Retina (tissue), 1 donor: Measurements from ENCODE around the gene OPCML.
A peak's percentile ranks its signal among the peaks of the same experiment; 100 is the strongest.

Experiments
- DNase-seq: peaks from one replicate; pipeline ENCODE4 v3.0.0-alpha.2; 2016

OPCML gene

DNA sequence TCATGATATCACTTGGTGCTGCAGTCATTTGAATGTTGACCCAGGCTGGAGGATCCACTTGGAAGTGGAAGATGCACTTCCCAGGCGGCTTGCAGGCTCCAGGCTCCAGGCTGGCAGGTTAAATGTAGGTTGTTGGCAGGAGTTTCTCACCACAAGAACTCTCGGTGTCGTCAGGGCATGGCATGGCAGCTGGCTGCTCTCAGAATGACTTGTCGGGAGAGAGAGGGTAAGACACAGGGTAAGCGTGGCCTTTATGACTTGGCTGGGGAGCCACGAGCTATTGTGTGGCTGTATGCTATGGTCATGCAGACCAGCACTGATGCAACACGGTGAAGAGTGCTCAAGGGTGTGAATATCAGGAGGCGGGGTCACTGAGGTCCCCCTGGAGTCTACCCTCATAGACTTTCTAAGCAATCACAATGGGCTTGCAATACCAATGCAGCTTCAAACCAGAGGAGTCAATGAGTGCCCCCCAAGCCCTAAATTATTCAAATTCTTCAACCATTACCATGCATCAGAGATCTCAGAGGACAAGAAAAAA is 1027.7 kb downstream of the OPCML start:
- no peak for DNase-seq

DNA sequence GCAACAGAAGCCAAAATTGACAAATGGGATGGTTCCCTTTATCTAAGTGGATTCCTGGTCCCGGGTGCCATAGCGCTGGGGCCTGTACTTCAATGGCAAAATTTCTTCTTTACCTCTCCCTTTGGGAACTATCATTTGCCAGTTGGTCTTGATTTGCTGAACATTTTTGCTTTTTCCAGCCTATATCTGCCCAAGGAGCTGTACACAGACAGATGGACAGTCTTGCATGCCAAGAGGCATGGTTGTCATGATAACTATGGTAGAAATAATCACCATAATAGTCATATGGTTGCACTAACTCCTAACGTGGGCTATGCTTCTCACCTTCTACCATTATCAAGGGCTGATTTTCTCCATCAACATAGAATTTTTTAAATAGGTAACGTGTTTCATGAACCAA is 1030.9 kb downstream of the OPCML start:
- no peak for DNase-seq

DNA sequence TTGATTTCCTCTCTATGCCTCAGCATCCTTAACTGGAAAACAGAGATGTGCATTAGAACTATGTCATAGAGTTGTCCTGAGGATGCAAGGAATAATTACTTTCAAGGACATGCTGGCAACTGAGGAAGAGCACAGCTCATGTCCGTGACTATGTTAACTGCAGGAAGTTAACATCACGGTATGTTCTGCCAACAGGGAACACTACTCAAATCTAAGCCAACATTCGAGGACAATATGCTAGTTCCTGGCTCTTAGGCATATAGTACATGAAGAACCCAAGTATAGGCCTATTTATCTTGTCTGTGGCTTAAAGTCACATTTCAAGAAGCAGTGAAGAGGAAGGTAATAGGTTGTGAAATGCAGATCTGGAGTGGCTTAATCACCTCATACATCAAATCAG is 1032.6 kb downstream of the OPCML start:
- no peak for DNase-seq

DNA sequence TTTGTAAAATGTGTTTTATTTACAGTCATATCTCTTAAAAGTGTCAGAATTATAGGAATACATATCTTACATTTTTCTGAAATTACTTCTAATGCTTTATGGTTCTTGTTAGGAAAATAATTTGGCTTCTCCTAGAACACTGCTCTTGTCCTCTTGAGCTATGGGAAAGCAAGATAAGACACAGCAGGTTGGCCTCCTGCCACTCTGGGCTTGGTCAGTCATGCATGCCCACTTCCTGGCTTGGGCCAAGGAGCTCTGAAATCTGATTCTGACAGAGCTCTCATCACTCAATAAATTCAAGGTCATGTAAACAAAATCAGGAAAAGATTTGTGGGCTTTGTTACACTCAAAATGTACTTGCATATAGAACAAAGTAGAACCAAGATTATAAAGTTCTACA is 1036.0 kb downstream of the OPCML start:
- no peak for DNase-seq

DNA sequence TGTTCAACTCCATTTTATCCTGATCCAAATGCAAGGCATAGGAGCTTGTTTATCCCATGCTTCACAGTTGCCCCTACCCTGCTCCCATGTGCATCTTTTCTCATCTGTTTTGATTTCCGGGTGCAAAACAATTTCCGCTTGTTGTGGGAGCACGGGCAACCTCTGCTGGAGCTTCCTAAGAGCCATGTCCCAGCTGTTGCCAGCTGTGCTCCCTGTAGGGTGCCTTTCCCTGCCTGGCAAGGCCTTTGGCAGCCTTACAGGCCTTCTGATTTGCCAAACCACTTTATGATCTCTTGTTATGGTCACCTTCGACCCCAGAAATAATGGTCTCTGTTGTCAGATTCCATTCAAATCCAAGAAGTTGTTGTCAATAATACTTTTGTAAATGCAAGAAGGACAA is 1038.5 kb downstream of the OPCML start:
- DNase-seq: no peak

DNA sequence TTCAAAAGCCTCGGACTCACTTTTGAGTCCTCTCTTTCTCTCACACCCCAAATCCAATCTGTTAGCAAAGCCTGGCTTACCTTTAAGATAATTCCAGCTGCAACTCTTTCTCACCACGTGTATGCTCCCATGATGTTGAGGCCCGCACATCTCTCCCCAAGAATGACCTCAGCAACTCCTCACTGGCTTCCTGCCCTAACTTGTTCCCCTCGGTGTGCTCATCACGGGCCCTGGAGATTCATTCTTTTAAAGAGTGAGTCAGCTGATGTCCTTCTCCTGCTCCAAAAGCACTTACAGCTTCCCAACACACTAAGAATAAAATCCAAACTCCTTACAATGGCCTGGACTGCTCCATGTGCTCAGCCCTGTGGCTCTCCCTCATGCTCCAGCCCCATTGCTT is 1041.3 kb downstream of the OPCML start:
- DNase-seq: no peak

DNA sequence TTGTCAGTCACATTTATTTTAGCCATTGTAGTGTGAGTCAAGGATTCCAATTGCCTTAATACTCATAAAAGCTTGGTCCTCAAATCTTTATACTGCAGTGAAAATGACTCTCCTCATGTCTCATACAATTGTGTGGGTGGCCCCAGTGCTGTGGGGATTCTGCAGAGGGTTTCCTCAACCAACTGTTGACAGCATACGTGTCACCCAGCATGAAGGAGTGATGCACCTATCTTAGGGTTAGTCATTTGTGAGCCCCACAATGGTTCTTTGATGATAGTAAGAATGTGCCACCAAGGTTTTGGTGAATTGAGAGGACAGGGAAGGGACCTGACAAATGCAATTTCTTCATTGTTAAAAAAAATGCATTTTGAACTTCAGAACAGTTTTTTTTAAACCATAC is 1046.2 kb downstream of the OPCML start:
- no peak for DNase-seq

DNA sequence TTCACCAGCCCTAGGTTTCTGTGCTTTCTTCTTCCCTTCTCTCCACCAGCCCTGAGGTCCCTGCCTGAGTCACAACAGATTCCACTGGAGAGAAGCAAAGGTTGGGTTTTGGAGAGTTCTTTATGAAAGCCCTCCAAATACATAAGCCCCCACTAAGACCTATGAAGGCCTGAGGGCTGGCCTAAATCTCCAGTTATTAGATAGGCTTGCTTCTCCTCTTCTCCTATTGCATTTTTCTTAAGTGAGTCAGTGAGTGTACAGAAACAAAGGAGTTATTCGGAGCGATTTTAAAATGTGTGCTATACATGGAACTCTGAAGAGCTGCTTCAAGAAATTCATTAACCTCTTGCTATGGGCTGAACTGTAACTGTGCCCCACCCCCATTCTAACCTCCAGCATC is 1057.3 kb downstream of the OPCML start:
- no peak for DNase-seq

DNA sequence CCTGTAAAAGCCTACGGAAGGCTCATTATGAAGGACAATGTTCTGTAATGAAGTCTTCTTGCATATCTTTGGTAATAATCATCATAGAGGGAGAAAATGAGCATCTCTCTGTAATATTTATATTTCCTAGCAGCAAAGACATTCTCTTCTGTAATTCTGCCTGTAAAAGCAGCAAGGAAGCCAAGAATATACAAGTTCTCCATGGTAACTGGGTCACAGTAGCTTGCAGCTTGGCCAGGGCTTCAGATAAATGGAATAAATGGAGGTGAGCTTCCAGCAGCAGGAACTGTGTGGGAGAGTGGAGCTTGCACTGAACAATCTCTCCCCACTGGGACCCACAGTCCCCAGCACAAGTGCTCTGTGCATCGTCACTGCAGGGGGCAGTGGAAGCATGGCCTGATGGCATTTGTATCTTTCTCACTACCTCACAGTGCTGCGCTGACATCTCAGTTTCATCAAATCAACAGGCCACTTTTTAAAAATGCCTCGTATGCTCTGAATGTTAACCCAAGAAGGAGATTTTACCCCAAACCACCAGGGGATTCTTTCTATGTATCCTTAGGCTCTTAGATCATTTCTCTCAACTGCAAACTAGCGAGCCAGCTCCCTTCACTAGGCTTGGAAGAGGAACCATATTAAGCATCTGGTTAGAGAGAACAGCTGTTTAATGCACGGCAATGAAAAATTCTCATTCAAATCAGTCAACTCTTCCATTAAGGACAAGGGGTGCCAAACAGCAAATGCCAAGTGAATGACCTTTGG is 1059.7 kb downstream of the OPCML start:
- DNase-seq: peak; percentile 65

DNA sequence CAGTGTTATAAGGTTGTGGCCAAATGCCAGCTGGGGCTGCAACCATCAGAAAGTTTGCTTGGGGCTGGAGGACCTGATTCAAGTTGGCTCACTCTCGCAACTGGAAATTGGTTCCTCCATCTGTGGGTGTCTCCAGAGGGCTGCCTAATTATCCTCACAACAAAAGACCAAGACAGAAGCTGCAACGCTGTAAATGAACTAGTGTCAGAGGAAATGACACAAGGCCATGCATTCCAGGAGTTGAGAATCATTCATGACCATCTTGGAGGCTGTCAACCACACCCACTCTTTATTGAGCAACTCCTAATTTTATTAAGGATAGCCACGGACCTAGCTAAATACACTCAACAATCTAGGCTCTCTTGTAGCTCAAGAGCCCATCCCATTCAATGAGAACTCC is 1060.8 kb downstream of the OPCML start:
- DNase-seq: no peak

DNA sequence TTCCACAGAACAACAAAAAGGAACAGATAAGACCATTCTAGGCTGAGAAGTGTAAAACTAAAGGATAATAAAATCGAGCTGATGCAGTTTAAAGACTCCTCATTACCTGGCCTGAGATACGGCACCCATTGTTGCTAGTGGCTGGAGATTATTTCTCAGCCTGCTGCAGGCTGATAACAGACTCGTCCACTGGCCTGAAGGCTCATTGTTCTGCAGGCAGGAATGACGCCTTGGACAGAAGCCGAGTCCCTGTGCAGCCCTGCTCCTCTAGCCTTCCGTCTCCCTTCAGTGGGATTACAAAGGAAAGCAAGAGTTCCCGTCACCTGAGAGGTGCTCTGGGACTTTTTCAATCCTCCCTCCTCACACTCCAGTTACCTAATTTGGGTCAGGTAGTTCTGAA is 1065.3 kb downstream of the OPCML start:
- DNase-seq: no peak

DNA sequence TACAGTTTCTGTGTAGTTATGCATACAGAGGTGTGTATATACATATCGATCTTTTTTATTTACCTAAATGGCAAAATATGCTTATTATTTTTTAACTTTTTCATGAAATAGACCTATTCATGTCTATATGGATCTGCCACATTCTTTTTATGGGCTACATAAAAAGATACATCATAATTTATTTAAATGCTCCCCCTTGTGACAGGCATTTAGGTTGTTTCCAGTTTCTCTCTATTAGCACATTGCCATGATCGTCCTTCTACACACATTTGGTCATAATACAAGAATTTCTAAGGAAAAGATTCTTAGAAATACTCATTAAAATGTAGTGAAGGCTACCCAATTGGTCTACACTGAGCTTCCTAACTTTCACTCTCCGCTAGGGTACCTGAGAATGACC is 1067.4 kb downstream of the OPCML start:
- DNase-seq: no peak

DNA sequence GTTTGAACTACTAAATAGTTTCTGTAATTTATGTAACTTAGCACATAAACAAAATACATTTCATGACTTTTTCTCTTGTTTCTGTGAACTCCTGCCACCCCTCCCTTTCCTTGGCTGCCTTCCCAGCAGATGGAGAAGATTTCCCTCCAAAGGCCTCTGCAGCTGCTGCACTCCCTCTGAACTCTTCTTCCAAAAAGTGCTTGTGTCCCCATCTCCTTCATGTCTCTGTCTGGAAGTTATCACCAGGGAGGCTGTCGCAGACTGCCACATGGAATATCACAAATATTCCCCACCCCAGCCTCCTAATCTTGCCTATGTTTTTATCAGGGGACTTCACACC is 1068.3 kb downstream of the OPCML start:
- DNase-seq: no peak

DNA sequence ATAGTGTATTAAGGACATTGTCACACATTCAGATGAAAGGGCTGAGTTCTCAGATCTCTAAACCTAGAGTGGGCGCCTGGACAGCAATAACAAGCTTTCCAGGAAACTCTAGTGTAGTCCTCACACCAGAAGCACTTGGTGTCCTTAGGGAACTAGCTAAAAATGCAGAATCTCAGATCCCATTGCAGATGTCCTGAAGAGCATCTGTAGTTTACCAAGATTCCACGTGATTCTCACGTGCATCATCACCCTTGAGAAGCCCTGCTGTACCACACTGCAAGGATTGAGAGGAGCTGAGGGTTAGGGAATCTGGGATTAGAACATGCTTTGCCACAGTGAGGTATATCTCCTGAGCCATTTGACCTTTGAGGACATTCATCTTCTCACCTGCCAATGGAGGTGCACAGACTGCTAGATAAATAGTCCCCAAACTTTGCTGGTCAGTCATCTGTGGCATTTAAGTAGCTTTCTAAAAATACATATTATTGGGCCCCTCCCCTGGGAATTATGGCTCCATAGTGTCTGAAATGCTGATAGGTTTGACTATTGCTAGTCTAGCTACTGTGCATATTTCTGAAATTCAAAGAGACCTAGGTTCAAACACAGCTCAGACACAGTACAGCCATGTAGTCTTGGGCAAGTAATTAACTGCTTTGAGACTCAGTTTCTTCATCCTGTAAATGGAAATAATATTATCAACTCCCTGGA is 1068.9 kb downstream of the OPCML start:
- DNase-seq: no peak

DNA sequence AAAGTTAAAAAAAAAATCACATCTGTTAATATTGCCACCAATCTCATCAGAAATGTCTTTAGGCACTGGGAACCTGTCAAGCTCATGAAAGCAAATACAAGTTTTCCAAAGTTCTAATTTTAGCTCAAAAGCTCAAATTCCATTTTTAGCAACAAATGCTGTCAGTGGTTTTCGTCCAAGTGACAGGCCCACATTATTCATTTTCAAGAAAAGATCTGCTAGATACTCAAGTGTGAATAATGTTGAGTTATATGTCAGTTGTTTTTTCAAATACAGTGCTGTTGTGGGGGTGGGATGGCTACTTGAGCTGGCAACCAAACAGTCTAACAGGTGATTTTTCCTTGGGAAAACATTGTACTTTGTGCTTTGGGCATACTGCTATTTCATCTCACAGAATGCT is 1072.6 kb downstream of the OPCML start:
- DNase-seq: no peak

DNA sequence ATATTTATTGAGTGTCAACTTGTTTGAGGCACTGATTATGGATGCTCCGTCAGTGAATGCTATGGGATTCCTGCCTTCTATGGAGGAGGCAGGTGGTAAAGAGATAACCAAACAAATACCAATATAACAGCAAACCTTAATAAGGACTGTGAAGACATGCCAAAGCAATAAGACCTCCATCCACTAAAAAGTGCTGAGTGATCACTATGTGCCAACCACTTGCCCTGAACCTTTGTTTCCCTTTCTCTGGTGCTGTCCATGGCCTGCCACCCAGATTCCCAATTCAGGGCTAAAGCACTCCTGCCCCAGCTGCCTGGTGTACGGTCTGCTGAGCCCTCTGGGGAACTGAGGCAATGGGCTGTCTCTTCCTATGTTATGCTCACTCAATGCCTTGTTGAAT is 1074.9 kb downstream of the OPCML start:
- DNase-seq: no peak

DNA sequence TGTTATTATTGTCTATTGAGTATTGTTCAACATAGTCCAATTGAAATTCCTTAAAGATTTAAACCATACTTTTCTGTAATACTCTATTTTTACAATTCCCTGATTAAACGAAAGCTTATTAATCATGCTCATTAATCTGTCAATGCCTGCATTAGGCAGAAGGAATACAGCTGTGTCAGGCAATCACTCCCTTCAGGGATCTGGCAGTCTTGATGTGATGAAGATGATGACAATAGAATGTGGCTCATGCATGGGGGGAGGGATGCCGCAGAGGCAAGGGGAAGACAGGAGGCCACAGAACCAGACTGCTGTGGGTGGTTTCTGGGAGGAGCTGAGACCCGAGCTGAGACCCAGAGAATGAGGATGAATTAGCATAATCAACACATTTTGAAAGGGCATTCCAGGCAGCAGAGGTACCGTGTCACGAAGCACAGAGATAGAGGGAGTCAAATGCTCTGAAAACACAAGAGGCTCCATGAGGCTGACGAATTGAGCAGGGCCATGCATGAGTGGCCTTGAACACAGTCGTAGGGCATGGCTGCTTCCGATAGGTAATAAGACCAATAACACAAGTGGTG is 1075.5 kb downstream of the OPCML start:
- peak; percentile 63 for DNase-seq

DNA sequence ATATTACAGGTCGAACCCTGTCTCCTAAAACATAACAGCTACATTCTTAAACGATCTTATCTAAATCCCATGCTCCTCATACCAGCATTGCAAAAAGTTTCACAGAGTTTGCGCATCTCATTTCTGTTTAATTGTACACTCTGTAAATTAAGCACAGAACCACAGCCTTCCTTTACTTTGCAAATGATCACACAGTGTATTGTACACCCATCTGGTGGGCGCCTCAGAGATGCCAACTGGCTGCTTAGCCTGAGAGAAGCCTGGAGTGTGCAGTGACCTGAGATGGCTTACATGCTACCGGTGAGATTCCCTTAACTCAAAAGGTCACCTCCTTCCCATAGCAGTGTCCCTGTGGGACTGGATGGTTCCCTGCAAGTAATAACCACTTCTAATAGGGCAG is 1077.3 kb downstream of the OPCML start:
- no peak for DNase-seq

DNA sequence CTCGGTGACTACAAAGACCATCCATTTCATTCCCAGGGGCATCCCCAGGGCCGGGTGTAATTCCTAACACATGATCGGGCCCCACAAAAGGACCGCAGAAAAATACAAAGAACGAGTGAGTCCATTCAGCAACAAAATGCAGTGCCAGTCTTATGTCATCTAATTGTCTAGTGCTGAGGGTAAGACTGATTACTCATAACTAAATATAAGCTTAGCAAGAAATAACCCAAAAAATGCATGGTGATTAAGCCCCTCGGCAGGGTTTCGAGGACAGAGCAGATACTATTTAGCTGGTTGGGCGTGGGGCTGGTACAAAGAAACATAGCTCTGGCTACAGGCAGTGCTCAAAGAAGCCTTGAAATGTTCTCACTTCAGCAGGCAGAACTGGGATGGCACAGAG is 1078.9 kb downstream of the OPCML start:
- DNase-seq: no peak

DNA sequence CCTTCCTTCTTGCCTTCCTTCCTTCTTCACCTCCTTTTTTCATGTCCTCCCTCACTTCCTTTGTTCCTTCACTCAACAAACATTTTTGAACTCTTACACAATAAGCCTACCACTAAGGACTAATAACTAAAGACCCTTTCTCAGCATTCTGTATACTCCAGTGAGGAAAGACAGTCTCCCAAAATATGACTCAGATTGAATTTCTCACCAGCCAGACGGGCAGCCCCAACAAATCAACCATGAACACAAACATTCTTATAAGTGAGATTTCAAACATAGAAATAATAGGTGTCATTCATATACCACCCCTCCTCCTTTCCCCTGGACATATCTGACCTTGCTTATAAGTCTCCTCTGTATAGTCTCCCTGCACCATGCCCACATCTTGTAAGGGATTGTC is 1079.7 kb downstream of the OPCML start:
- no peak for DNase-seq

DNA sequence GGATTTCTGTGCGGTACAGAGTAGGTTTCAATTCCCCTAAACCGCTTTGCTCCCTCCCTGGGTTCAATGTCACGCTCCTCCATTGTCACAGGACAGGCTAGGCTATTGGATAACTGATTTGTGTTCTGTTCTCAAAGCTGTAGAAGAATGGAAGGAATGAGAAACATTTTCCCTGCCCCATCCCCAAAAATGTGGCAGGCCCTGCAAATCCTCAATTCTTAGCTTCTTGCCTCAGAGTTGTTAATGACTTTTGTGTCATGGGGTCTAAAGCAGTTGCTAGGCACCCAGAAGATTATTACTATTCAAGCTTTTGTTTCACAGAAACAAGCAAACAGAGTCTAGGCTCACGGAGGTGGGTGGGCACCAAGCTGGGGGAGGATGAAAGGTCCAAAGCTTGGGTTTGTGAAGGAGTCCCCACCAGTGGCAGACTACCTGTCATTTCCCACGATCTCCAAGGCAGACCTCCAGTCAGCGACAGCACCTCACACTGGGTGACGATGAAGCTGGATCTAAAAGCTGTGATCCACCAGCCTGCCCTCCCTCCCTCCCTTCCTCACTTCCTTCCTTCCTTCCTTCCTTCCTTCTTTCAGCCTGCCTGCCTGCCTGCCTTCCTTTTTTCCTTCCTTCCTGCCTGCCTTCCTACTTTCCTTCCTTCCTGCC is 1080.2 kb downstream of the OPCML start:
- no peak for DNase-seq

DNA sequence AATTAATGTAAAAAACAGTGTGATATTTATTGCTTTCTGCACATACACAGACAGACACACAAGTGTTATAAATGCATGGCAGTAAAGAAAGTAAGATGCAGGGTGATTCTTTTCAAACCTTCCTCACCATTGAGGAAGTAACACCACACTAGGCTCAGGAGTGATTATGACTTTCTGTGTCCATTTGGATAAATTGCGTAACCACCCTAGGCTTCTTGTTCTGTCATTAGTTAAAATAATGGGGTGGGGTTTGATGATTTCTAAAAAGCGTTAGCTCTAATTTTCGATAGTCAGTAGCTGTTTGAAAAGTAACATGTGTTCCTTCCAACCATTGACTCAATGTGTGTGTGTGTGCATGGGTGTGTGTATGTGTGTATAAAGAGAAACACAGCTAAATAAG is 1081.7 kb downstream of the OPCML start:
- no peak for DNase-seq

DNA sequence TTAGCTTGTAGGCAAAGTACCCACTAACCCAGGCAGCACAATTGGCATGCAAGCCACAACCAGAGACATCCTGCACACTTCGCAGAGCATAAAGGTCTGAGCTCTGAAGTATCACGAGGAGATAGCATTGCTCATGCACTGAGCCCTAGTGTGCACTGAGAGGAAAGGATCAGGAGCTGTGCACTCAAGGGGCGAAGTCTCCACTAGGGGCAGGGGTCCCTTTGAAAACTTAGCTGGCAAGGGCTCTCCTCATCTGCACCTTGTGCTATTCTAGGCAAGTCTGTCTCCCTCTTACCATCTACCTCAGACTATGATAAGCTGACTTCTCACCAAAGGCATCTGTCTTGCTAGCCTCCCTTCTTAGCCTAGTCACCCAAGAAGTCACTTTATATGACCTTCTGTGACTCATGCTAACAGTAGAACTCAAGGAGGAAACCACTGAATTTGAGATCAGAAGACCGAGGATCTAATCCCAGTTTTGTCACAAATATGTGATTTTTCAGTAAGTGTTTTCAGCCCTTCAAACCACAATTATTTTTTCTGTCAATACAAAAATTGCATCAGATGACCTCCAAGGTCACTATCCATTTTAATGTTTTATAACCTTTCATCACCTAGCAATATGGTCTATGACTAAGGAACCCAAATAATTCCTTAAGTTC is 1083.8 kb downstream of the OPCML start:
- no peak for DNase-seq
